ENCODE measurements around the gene BMPR1B. TPM values are rescaled to one million over a fixed set of nuclear protein-coding genes. Genes with fewer than 3 reads are reported as not detected.

The BMPR1B gene
- total RNA-seq, 1 experiment from 2014 or later = 0.35 TPM

- no peak overlapping the region for H3K23ac ChIP-seq (ENCODE audit: insufficient read length, low read depth, low read length)
- H3K36me3 Mint-ChIP-seq (ENCODE audit: insufficient read depth in 1 of 3, low read depth in 3 of 3) = no peaks in the 10 kb centered on the region
Observed at GRCh38 chr4:95018785-95019184, 261.0 kb downstream of the BMPR1B start.

More at GRCh38 chr4:95018785-95019184, 261.0 kb downstream of the BMPR1B start:
- DNase-seq = no peak
- Mint-ChIP-seq H3K9me3 (no peaks in the 10 kb centered on the region), H3K4me1 (no peaks in the 10 kb centered on the region), H3K4me3 (no peak overlapping the region), H3K27ac (no peak overlapping the region), H3K27me3 (ENCODE audit: low read depth) (no peaks in the 10 kb centered on the region)
- Histone ChIP-seq H3T11ph (ENCODE audit: low read length) (no peak overlapping the region), H3K79me1 (ENCODE audit: insufficient read depth, low read depth, low read length, poor library complexity, severe bottlenecking) (no peaks in the 10 kb centered on the region), H3K9ac (ENCODE audit: extremely low read depth, insufficient read length, low read length) (no peak overlapping the region), H4K20me1 (ENCODE audit: control insufficient read depth, insufficient read depth, insufficient read length) (no peaks in the 10 kb centered on the region), H2BK12ac (ENCODE audit: insufficient read length, low read depth, low read length) (no peak overlapping the region), H3K14ac (ENCODE audit: insufficient read depth, low read length) (no peak overlapping the region), H2AFZ (ENCODE audit: low read length) (no peak overlapping the region), H2AK5ac (ENCODE audit: insufficient read length, low read length) (no peak overlapping the region), H4K8ac (replicated peaks; ENCODE audit: insufficient read length, low read depth, low read length) (no peak overlapping the region), H4K5ac (ENCODE audit: insufficient read length, low read depth, low read length) (no peak overlapping the region), H2BK15ac (ENCODE audit: low read depth, low read length) (no peak overlapping the region), H3K23me2 (ENCODE audit: insufficient read length, low read depth, low read length, poor library complexity, severe bottlenecking) (no peaks in the 10 kb centered on the region), H2BK5ac (ENCODE audit: insufficient read length, low read length) (no peak overlapping the region), H3K4me1 (ENCODE audit: insufficient read depth, low read length) (no peaks in the 10 kb centered on the region), H2BK20ac (ENCODE audit: low read depth, low read length, poor library complexity, severe bottlenecking) (no peak overlapping the region), H3K27ac (ENCODE audit: insufficient read length, low read depth, low read length) (no peak overlapping the region), H3K18ac (ENCODE audit: insufficient read length, low read depth, low read length) (no peak overlapping the region), H3K9me3 (ENCODE audit: control insufficient read depth, low read depth, low read length) (no peaks in the 10 kb centered on the region), H4K91ac (ENCODE audit: insufficient read length, low read depth, low read length) (no peak overlapping the region), H3K4ac (ENCODE audit: low read depth, low read length) (no peak overlapping the region), H3K4me2 (ENCODE audit: insufficient read depth, insufficient read length, low read length) (no peak overlapping the region), H3K56ac (ENCODE audit: insufficient read length, low read depth, low read length) (no peak overlapping the region), H2BK120ac (ENCODE audit: low read depth, low read length, poor library complexity, severe bottlenecking) (no peak overlapping the region), H3K79me2 (ENCODE audit: insufficient read depth, low read length) (no peaks in the 10 kb centered on the region), H3K27me3 (ENCODE audit: insufficient read depth, low read length) (no peaks in the 10 kb centered on the region)
- no peak for TF ChIP-seq CTCF (conservative IDR thresholded peaks at IDR 0.05)
- WGBS (ENCODE audit: extremely low coverage, insufficient read length, low lambda C conversion rate) = no CpG with 5 or more reads among the region's 5 CpGs

Measured in H9 (cell line).